BE2C (cell line): Measurements from ENCODE around the gene ADGRL3.

Source experiments
- DNase-seq: peaks from one replicate; pipeline ENCODE4 v3.0.0-alpha.2; 2020
- H3K27me3 ChIP-seq: fragments of 250-450 bp; sonication (Bioruptor Pico); 2 replicates; pipeline ENCODE4 v1.5.1; 2020; ENCODE audit warnings: mild to moderate bottlenecking
- H3K36me3 ChIP-seq: fragments of 250-450 bp; sonication (Bioruptor Pico); 2 replicates; pipeline ENCODE4 v1.5.1; 2020; ENCODE audit warnings: mild to moderate bottlenecking
- H3K4me1 ChIP-seq: fragments of 250-450 bp; sonication (Bioruptor Pico); 2 replicates; pipeline ENCODE4 v1.5.1; 2020
- H3K4me3 ChIP-seq: 2 replicates; pipeline ENCODE4 v1.5.1; 2011; ENCODE audit warnings: low read depth, low read length
- H3K9me3 ChIP-seq: fragments of 250-450 bp; sonication (Bioruptor Pico); 2 replicates; pipeline ENCODE4 v1.5.1; 2020
- TF ChIP-seq, protein P1 (sequence below): IDR thresholded peaks from 2 replicates; pipeline ENCODE4 v1.5.1; 2012; ENCODE audit warnings: mild to moderate bottlenecking, low read depth, low read length

Gene ADGRL3

DNA sequence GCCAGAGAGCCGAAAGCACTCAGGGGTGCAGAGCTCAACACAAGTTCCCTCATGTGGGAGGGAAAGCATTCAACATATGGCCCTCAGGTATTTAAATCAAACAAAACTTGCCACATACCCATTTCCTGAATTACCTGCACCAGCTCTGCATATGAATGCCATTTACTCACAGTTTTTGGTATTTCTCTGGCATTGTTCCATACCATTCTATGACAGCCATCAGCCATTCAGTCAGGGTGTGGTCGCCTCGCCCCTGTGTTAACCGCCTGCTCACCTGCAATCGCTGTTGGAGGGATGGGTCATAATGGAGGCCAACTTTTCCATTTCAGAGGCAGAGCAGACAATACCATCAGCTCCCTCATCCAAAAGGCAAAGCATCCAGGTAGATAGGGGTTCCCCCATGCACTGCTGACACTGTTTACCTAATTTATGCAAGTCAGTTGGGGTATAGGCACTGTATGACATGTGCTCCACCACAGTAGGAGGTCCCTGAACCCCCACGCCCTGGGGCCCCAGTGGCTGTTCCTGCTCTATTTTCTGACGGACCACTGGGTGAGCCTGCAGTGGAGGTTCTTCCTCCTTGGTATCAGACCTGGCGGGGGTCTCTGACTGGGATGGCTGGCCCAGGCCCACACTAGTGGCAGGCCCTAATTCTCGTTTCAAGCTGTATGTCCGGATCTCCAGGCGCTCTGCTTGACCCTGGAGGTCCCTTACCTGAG lies 227.1 kb downstream of the ADGRL3 start:
- no peaks in the 10 kb centered on the region for H3K36me3 ChIP-seq
- DNase-seq = no peak
- TF ChIP-seq, protein P1, sequence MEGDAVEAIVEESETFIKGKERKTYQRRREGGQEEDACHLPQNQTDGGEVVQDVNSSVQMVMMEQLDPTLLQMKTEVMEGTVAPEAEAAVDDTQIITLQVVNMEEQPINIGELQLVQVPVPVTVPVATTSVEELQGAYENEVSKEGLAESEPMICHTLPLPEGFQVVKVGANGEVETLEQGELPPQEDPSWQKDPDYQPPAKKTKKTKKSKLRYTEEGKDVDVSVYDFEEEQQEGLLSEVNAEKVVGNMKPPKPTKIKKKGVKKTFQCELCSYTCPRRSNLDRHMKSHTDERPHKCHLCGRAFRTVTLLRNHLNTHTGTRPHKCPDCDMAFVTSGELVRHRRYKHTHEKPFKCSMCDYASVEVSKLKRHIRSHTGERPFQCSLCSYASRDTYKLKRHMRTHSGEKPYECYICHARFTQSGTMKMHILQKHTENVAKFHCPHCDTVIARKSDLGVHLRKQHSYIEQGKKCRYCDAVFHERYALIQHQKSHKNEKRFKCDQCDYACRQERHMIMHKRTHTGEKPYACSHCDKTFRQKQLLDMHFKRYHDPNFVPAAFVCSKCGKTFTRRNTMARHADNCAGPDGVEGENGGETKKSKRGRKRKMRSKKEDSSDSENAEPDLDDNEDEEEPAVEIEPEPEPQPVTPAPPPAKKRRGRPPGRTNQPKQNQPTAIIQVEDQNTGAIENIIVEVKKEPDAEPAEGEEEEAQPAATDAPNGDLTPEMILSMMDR = no peak
- no peak overlapping the region for H3K4me3 ChIP-seq
- no peaks in the 10 kb centered on the region for H3K4me1 ChIP-seq
- H3K27me3 ChIP-seq = no peaks in the 10 kb centered on the region
- no peaks in the 10 kb centered on the region for H3K9me3 ChIP-seq

DNA sequence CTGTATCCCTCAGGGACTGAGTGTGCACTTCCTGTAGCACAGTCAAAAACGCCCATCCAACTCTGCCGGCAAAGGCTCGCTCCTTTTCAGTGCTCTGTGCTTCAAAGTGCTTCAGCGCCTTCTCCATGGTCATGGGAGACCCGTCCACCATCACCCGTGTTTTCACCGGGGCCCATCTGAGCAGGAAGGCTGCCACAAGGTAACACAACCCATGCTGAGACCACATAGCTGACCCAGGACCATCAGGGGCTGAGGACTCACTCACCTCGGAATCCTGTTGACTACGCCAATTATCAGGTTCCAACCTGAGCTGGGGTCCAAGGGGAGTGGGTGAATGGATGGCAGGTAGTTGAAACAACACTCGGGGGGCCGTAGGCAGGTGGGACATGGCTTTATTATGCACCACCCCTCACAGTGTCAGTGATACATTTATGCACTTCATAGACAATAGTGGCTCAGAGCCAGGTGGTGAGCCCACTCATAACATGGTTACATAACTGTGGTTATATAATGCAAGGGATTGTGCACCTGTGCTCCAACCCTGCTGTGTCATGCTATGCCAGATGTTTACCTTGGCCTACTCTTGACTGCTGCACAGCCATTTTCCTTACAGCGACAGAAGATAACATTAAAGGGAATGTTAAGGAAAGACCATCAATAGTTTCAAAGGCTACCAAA lies 227.8 kb downstream of the ADGRL3 start:
- H3K4me3 ChIP-seq = no peak overlapping the region
- TF ChIP-seq, protein P1 = no peak
- no peaks in the 10 kb centered on the region for H3K36me3 ChIP-seq
- no peaks in the 10 kb centered on the region for H3K4me1 ChIP-seq
- H3K9me3 ChIP-seq = no peaks in the 10 kb centered on the region
- no peaks in the 10 kb centered on the region for H3K27me3 ChIP-seq
- no peak for DNase-seq

DNA sequence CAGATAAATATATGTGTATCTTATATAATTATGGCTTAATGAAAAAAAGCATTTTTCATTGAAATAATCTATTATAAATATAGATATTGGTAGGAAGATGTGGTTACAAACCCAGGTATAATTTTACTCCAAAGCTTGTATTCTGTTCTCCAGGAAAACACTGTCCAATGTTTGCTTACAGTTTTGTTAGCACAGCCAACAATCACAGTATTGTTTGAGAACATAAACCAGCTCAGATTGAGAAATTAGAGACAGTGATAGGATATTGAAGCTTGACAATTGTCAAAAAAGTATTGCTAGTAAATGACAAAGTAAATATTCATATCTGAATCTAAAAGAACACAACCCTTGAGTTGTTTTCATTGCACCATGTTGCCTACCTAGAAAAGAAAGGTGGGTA lies 228.8 kb downstream of the ADGRL3 start:
- H3K36me3 ChIP-seq = no peaks in the 10 kb centered on the region
- H3K27me3 ChIP-seq = no peaks in the 10 kb centered on the region
- H3K9me3 ChIP-seq = no peaks in the 10 kb centered on the region
- no peak overlapping the region for H3K4me3 ChIP-seq
- DNase-seq = no peak
- H3K4me1 ChIP-seq = no peaks in the 10 kb centered on the region
- TF ChIP-seq, protein P1 = no peak

DNA sequence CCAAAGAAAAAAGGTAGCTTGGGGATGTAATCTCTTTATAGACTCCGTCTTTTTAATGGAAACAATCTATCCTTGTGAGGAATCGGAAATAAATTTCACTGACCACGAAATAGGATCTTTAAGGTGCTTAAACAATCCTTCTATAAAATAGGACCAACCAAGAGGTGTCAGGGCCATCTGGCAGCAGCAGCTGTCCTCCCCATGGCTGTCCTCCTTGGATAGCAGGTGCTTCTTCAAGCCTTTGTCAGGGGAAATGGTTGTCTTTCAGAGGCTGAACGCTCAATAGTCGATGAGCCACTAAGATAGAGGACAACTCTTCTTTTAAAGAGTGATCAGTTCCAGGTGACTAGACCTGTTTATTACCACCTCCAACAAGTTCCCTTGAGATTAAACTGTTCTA lies 231.0 kb downstream of the ADGRL3 start:
- no peaks in the 10 kb centered on the region for H3K9me3 ChIP-seq
- DNase-seq = no peak
- TF ChIP-seq, protein P1 = no peak
- H3K27me3 ChIP-seq = no peaks in the 10 kb centered on the region
- H3K4me3 ChIP-seq = no peak overlapping the region
- H3K36me3 ChIP-seq = no peaks in the 10 kb centered on the region
- H3K4me1 ChIP-seq = no peaks in the 10 kb centered on the region

DNA sequence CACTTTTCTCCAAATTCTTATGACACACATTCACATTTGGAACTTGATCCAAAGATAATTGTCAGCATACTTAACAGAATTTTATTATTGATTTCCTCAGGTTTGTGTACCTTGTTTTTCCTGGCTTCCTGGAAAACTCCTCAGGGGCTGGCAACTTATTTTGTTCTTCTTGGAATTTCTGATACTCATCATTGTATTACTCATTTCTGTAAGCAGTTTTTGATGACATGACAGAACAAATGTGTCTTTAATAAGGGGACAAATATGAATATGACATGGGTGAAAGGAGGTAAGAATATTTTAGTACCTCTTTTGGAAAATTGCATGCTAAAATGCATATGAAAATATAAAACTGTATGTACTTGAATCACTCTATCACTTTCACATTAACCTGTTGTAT lies 237.8 kb downstream of the ADGRL3 start:
- no peak for DNase-seq
- H3K36me3 ChIP-seq = no peaks in the 10 kb centered on the region
- no peaks in the 10 kb centered on the region for H3K27me3 ChIP-seq
- H3K9me3 ChIP-seq = no peaks in the 10 kb centered on the region
- H3K4me3 ChIP-seq = no peak overlapping the region
- H3K4me1 ChIP-seq = no peaks in the 10 kb centered on the region
- TF ChIP-seq, protein P1 = no peak

DNA sequence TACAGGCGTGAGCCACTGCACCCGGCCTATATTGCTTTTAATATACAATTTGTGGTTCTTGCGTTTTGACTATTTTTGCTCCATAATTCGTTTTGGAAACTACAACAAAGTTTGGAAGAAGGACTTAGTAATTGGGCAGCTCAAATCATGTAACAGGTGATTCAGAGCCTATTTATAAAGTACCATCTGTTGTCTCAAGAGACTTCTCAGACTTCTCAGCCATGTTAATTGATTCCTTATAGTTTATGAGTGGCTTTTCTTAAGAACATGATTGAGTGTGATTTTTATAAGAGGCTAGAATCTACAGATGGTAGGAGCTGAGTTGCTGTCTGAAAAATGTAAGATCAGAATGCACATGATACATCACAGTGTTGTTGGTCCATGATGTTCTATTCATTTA lies 240.2 kb downstream of the ADGRL3 start:
- Histone ChIP-seq H3K9me3 (no peaks in the 10 kb centered on the region), H3K4me1 (no peaks in the 10 kb centered on the region), H3K36me3 (no peaks in the 10 kb centered on the region), H3K27me3 (no peaks in the 10 kb centered on the region), H3K4me3 (no peak overlapping the region)
- TF ChIP-seq, protein P1 = no peak
- DNase-seq = no peak
